Measurements from ENCODE around the gene OSBPL2.

Gene OSBPL2

DNA sequence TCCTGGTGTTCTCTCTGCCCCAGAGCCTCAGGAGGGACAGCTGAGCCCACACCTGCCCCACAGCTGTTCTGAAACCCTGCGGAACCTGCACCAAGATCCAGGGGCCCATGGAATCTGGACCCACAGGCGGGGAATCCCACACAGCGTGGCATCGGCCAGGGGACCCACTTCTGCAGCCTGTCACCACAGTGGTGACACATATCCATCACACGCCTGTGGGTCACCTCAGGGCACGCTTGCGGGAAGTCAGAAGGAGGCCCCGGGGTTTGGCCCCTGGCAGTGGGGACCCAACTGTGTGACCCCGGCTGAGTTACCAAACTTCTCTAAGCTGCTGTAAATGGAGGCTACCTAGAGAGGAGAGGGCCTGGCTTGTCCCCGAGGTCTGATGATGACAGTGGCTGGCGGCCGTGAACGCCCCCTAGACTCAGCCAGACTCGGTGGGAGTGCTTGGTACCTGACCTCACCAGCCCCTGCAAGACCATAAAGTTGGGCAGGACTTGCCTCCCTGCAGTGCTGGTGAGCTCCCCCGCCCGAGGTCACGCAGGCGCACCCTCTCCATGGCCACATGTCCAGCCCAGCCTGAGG, 16.0 kb upstream of the OSBPL2 start:
- DNase-seq (ENCODE audit: low spot score): no peak

DNA sequence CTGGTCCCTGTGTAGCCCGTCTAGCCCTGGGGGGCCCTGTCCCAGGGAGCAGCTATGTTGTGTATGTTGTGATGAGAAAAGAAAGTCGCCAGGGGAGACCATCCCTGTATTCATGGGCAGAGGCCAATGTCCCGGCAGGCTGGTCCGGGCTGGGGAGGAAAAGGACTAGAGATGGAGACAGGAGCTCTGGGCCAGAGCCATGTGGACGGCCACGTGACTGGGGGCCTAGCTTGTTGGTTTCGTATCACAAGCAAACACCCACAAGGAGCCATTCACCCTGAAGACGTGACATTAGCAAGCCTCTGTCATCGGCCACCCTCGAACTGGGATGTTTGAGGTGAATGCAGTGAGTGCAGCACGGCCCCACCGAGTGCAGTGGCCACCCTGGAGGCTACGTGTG, 15.3 kb upstream of the OSBPL2 start:
- DNase-seq (ENCODE audit: low spot score): no peak

DNA sequence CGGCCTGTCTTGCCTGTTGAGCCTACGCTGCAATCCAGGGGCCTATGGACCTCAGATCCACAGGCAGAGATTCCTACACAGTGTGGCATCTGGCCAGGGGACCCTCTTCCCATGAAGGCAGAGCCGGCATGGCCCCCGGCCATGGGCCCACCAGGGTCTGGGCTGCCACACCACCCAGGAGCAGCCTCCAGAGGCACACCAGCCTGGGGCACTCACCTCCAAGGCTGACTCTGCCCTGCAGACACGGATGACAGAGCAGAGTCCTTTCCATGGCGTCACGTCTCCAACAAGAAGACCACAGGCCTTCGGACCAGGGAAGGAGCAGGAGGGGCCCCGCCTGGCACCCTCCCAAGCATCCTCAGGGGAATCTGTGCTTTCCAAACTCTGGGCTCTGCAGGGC, 14.8 kb upstream of the OSBPL2 start:
- DNase-seq (ENCODE audit: low spot score): no peak

DNA sequence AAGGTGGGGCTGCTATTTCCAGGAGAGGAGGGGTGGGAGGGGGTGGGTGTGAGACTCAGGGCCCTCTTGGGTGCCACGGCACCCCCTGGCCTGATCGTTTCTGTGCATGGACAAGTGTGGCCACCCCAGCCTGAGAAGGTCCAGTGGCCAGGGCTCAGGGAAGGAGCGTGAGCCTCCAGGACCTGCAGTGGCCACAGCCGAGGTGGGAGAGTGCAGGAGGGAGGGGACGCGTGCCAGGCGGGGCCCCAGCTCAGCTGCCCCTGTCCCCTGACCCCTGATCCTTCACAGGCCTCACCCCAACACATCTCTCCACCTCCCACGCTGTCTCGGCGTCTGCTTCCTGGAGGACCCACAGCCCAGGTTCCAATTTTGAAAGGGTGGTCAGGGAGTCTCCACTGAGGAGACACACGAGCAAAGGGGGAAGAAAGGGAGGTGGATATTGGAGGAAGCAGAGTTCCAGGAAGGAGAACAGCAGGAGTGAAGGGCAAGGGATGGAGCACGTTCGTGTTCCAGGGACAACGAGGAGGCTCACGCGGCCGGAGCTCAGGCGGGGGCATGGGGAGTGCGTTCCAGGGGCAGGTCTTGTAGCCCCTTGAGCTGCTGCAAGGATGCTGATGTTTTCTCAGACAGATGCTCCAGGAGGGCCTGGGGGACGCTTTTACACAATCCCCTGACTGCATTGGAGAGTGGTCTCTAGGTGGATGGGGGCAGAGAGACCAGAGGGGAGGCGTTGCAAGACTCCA, 14.0 kb upstream of the OSBPL2 start:
- DNase-seq (ENCODE audit: low spot score): no peak

DNA sequence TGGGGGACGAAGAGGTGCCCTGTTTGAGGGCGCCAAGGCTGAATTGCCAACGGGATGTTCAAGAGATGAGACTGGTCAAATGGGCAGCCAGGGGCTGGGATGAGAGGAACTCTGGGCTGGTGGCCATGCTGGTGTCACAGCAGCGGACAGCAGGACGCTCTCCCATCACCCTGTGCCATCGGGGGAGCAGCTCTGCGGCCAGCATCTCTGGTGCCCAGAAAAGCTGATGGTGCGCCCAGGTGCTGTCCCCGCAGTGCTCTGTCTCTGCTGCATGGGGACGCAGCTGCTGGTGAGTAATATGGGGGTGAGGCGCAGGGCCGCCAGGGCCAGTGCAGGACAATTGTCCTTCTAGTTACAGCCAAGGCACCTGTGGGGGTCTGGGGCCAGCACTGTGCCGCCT, 13.3 kb upstream of the OSBPL2 start:
- no peak for DNase-seq (ENCODE audit: low spot score)

DNA sequence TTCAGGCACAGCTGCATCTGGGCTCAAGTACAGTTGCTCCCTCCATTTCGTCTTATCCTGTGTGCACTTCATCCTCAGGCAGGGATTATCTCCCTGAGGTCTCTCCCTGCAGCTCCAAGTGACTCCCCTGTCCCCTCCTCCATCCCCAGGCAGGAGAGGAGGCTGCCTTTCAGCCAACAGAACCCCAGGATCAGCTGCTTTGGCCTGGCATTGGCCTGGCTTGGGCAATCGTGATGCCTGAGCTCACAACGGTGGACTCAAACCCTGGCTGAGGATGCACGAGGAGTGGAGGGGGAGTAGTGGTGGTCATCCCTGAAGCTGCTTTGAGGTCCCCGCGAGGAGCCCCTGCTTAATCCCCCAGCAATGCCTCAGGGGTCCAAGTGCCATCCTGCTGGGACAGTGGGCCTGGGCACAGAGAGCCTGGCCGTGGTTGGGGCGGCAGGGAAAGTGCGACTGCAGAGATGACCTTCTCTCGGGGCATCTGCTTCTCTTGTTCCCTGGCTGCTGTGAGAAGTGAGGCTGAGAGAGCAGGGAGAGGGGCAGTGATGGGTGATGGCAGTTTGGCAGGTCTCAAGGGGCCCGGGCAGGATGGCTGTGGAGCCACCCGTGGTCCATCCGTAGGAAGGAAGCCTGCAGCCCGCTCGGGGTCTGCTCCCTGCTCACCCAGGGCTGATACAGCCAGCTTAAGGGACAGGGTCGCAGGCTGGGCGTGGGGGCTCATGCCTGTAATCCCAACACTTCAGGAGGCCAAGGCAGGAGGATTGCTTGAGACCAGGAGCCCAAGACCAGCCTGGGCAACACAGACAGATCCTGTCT, 12.3 kb upstream of the OSBPL2 start:
- no peak for DNase-seq (ENCODE audit: low spot score)

DNA sequence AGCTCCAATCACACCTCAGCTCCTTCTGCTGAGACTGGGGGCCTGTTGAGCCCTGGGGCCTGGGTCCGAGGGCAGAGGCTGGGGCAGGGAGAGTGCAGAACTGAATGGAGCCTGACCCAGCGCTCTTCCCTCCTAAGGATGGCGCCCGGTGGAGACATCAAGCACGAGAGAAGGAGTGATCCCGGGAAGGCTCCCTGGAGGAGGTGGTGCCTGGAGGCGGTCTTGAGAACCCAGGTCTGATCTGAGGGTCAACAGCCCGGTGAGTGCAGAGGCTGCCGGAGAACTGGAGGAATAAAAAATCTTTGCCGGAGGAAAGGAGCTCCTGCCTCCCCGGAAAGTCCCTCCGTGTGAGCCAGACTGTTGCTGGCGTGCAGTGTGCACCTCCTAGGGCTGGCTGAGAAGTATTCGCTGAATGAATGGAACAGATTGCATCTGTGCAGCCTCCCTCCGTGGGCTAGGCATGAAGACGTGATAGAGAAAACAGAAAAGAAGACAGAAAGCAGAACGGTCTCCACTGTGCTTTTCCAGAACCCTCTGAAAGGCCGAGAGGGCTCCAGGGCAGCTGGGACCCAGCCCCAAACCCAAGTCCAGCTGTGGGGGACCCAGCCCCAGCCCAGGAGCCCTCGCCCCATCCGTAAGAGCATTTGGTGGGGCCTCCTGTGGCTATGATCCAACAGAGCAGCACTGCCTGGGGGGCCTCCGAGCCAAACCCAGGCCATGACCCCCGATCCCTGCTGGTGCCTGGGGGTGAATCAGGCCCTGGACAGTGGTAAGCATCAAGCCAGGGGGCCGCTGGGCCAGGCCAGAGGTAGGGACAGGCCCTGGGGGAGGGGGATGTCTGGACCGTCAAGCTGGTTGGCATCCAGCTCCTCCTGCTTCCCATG, 11.4 kb upstream of the OSBPL2 start:
- DNase-seq (ENCODE audit: low spot score): no peak

DNA sequence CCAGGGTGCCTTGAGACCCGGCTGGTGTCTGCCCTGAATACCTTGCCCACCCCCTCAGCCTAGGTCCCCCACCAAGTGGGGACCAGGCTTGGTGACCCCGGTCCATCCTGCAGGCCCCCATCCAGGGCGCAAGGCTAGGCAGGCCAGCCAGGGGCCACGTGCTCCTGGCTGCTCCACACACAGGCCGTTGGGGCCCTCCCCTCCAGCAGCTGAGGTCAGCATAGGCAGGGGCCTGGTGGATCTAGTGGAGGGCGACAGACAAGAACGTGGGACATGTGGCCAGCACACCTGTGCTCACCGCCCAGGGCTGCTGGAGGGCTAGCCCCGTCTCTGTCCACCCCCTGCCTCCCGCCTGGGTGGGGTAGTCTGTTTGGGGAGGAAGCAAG, 10.7 kb upstream of the OSBPL2 start:
- DNase-seq (ENCODE audit: low spot score): no peak

DNA sequence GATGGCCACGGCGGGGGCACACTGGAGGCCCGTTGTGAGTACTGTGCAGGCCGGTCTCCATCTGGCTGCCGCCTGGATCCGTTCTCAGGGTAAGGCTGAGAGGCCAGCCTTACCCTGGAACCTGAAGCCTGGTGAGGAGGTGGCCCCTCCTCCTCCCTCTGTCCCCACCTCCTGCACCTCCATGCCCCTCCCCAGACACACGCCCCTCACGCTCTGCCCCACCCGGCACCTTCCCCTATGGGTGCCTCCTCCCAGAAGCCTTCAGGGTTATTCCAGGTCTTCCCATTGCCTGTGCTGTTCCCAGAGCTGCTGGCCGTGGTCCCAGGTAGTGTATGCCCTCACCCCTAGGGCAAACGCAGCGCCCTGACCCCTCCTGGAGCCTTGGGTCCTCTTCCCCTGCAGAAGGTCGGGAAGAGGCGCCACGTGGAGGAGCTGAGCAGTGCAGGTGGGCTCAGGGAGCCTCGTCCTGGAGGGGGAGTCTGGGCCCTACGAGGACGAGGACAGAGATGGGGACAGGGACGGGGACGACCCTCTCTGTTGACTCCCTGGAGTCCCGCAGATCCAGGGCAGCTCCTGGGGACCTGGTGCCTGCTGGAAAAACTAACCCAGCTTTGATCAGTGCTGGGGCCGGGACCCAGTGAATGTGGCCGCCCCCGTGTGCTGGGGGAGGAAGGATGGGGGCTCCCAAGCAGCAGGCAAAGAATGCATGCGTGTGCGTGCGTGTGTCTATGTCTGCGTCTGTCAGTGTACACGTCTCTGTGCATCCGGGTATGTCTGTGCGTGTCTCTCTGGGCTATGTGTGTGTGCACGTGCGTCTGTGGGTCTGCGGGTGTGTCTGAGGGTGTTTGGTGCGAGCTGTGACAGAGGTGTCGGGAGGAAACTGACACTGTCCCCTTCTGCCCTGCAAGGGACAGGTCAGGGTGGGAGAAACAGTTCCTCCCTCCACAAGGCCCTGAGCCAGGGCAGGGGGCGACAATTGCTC, 10.1 kb upstream of the OSBPL2 start:
- no peak for DNase-seq (ENCODE audit: low spot score)

DNA sequence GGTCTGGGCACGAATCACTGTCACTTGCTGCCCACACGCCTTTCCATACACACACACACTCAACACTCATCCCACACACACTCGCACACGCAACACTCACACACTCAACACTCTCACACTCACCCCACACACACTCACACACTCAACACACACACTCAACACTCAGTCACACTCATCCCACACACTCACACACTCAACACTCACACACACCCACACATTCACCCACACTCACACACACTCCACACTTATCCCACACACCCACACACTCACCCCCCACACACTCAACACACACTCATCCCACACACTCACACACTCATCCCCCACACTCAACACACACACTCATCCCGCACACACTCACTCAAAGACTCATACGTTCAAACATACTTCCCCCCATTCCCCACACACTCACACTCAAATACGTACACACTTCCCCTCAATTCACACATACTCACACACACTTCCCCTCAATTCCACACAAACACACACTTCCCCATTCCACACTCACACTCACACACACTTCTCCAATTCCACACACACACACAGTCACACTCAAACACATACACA, 9.3 kb upstream of the OSBPL2 start:
- DNase-seq (ENCODE audit: low spot score): no peak

DNA sequence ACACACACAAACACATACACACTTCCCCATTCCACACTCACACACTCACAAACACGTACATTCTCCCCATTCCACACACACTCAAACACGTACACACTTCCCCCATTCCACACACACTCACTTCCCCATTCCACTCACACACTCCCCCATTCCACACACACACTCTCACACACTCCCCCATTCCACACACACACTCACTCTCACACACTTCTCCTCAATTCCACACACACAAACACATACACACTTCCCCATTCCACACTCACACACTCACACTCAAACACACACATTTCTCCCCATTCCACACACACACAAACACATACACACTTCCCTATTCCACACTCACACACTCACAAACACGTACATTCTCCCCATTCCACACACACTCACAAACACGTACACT, 8.7 kb upstream of the OSBPL2 start:
- DNase-seq (ENCODE audit: low spot score): no peak

DNA sequence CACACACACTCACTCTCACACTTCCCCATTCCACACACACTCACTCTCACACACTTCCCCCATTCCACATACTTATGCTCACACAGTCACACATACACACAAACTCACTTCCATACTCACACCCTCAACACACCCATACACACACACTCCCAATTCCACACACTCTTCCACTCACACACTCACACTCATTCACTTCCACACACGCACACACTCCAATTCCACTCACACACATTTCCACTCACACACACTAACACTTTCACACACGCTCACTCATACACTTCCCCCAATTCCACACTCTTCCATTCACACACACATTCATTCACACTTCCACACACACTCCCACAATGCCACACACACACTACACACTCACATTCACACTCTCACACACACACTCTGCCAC, 8.0 kb upstream of the OSBPL2 start:
- no peak for DNase-seq (ENCODE audit: low spot score)

DNA sequence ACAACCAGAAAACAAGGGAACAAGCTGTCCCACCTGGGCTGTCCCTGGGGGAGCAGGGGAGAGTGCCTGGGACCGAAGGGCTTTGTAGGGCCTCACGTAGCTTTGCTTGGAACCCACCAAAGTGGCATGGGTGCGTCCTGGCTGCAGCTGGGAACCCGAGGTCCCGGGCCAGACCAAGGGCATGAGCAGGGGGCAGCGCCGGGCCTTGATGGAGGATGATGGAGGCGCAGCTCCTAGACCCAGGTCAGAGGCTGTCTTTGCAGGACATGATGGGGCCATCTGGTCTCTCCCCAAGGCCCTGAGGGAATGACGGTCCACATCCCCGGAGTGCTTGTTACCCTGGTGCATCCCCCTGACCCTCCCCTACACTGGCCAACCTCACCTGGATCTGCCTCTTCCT, 7.6 kb upstream of the OSBPL2 start:
- no peak for DNase-seq (ENCODE audit: low spot score)

DNA sequence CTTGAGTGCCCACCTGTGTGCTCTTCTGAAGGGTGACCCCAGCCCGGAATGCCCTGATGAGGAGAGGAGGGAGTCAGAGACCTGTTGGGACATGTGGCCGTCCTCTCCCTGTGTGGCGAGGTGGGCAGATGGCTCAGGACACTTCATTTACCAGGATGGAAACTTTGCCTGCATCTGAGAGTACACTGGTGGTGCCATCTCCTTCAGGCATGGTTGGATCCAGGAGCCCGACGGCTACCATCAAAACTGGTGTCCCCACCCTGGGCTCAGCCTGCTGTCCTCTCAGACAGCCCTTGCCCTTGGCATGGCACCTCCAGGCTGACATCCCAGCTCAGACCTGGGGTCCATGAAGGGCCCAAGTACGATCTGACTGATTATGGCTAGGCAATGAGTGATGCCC, 7.0 kb upstream of the OSBPL2 start:
- DNase-seq (ENCODE audit: low spot score): no peak

DNA sequence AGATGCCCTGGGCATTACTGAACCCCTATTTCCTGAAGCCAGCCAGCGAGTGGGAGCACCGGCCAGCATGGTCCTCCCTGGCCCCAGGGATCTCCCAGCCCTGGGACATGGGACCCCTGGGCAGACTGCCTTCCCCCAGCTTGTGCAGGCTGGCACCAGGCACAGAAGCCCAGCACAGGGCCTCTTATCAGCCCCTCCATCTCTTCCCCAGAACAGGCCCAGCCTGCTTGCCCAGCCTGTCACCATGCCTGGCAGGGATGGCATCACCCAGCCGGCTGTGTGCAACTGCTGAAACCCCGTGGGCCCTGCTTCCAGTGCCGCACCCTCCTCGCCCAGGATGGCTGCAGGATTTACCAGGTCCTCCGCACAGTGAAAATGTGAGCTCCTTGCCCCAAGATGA, 6.1 kb upstream of the OSBPL2 start:
- DNase-seq (ENCODE audit: low spot score): no peak

DNA sequence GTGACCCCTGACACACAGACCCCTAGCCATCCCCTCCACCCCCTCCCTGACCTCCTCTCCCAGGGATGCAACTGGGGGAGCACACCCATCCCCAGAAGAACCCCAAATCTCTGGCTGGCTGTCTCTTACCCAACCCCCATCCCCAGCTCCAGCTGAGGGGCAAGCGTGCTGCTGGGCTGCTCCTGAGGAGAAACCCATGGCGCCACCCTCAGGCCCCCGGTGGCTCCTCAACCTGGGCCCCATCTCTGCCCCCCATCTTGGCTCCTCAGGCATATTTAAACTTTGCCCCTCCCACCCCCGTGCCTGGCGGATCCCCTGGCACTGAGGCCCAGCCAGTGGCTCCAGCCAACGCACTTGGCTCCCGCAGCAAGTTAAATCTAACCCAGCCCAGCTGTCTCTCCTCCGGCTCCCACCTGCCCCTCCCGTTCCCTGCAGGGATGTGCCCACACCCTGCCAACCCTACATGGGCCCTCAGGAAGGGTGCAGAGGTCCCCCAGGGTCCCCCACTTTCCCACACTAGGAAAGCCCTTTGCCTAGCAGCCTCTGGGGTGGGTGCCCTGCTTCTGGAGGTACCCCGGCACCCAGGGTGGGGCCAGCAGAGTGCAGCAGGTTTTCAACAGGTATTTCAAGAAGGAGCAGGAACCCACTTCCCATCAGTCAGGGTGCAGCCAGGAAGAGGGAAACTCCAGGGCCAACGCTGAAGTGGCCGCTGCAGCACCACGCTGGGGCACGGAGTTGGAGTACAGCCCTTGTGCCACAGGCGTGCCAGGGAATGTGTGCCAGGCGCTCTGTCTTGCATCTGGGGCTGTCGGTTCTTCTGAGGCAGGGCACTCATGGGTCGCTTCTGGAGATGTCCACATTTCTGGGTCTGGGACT, 5.3 kb upstream of the OSBPL2 start:
- DNase-seq (ENCODE audit: low spot score): no peak

DNA sequence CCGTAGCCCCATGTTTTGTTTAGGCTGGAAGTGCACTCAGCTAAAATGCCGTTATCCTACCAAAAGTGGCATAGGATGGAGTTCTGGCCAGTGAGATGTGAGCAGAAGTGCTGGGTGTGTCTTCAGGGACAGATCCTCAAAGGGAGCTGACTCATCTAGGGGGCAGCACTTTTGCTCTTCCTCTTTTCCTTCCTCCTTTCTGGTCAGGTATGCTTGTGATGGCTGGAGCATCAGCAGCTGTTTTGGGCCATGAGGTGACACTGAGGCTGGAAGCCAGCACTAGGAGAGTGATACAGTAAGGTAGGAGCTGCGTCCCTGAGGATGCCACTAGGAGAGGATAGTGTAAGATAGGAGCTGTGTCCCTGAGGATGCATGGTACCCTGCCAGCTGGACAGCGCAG, 4.6 kb upstream of the OSBPL2 start:
- DNase-seq (ENCODE audit: low spot score): no peak

DNA sequence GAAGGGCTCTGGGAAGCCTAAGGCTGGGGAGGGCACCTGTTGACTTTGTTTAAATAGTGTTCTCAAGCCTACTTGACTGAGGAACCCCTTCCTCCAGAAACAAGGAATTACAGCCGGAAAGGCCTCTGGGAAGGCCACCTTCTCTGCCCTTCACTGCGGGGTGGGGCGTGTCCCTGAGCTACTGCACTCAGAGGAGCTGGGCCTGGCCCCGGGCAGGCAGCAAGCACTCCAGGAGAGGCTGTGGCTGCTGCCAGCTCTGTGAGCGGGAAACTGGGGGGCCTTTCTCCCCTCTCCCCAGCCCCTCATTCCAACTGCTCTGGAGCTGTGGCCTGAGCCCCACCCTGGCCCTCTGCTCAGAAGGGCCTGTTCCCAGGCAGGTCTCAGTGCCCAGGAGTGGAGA, 4.0 kb upstream of the OSBPL2 start:
- DNase-seq (ENCODE audit: low spot score): no peak

DNA sequence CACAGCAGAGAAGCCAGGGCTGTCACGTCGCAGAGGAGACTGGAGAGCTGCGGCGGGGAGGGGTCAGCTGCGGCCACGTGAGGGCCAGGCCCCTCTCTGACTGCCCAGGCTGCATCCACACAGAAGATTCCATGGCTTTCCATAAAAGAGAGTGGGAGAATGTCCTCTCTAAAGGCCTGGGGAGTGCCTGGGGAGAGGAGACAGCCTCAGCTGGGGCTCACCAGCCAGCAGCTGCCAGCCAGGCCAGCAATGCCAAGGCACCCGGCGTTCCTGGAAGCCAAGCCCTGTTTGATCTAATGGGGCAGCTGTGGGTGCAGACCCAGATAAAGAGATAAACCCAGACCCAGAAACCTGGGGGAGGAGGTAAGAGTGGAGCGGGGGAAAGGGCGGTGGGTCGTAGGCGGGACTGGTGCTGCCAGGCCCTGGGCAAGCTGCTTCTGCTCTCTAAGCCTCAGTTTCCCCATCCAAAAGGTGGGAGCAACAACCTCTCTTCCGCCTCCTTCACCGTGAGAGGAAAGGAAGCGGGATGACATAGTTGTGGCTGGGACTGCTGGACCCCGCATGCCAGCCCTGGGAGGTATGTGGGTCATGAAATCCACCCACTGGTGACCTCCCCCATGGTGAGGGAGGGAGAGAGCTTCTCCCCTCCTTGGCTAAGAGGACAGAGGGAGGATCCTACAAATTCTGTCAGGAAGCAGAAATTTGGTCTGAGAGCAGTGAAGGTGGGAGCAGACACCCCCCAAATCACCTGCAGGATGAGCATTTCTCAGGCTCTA, 3.1 kb upstream of the OSBPL2 start:
- no peak for DNase-seq (ENCODE audit: low spot score)

Measured in RKO (cell line).